Gastroesophageal sphincter (tissue), 4 donors: ENCODE measurements around the gene CFAP97D2. TPM values are rescaled to one million over a fixed set of nuclear protein-coding genes. Genes with fewer than 3 reads are reported as not detected.

Experiments used
- ATAC-seq: fragments of 150-250 bp; one replicate; pipeline ENCODE4 v1.9.1; 2016; ENCODE audit warnings: mild to moderate bottlenecking, moderate library complexity
- H3K27ac ChIP-seq, 4 donors: fragments of 200-600 bp; sonication (generic) in 3 of 4; 1 replicate in 3 of 4; 2 replicates in 1 of 4; pipeline ENCODE4 v1.5.1; 2016 to 2019
- H3K27me3 ChIP-seq: fragments of 200-600 bp; sonication (generic); one replicate; pipeline ENCODE4 v1.5.1; 2019
- H3K36me3 ChIP-seq, 2 donors: fragments of 200-600 bp; sonication (generic); one replicate each; pipeline ENCODE4 v1.5.1; 2019; ENCODE audit warnings: control low read depth in 1 of 2
- H3K4me1 ChIP-seq, 3 donors: fragments of 200-600 bp; sonication (generic); 1 replicate in 2 of 3; 2 replicates in 1 of 3; pipeline ENCODE4 v1.5.1; 2016 to 2019; ENCODE audit warnings: control low read depth in 2 of 3
- H3K4me3 ChIP-seq, 2 donors: fragments of 200-600 bp; sonication (generic); one replicate each; pipeline ENCODE4 v1.5.1; 2019; ENCODE audit warnings: mild to moderate bottlenecking in 1 of 2, moderate library complexity in 1 of 2
- H3K9me3 ChIP-seq, 3 donors: fragments of 200-600 bp; sonication (generic); one replicate each; pipeline ENCODE4 v1.5.1; 2017 to 2019; ENCODE audit warnings: control low read depth in 2 of 3
- CTCF ChIP-seq, 4 experiments: fragments of 200-600 bp in 2 of 4; fragments of 450-650 bp in 2 of 4; sonication (generic) in 1 of 4; IDR thresholded peaks; one replicate each; pipeline ENCODE4 v1.5.1; 2017 to 2019; ENCODE audit warnings: antibody characterized with exemption in 4 of 4, mild to moderate bottlenecking in 2 of 4, moderate library complexity in 2 of 4
- EP300 ChIP-seq: sonication (generic); formaldehyde crosslinking; IDR thresholded peaks from one replicate; pipeline ENCODE4 v1.6.1; 2017; ENCODE audit warnings: antibody characterized with exemption, mild to moderate bottlenecking
- POLR2A ChIP-seq, 2 donors: fragments of 450-650 bp; IDR thresholded peaks; one replicate each; pipeline ENCODE4 v1.6.1; 2017; ENCODE audit warnings: antibody characterized with exemption in 2 of 2, mild to moderate bottlenecking in 2 of 2, moderate library complexity in 1 of 2
- POLR2AphosphoS5 ChIP-seq: sonication (generic); formaldehyde crosslinking; IDR thresholded peaks from one replicate; pipeline ENCODE4 v1.6.1; 2017; ENCODE audit warnings: antibody characterized with exemption
- WGBS, 2 donors: methylation state at CpG; one replicate each; pipeline ENCODE4 v1.1.5; 2018; ENCODE audit warnings: low coverage in 1 of 2; 5-methylcytosine and 5-hydroxymethylcytosine counted together
- total RNA-seq, 4 donors: library from RNA; depleted of rRNA; stranded (reverse); fragments of >200 nt; gene quantifications; one replicate each; pipeline ENCODE4 v1.1.0, GENCODE V29; 2016

CFAP97D2 gene
- total RNA-seq, 4 donors from 2014 or later, result not detected

GRCh38 chr13:114151565-114152284 is 27.3 kb upstream of the CFAP97D2 start:
- no peaks in the 10 kb centered on the region for H3K9me3 ChIP-seq
- no peak overlapping the region for H3K4me3 ChIP-seq
- no peaks in the 10 kb centered on the region for H3K36me3 ChIP-seq
- TF ChIP-seq EP300 (no peak), POLR2AphosphoS5 (no peak), CTCF (IDR thresholded peaks at IDR 0.05) (no peak)
- 84 to 87% methylated on average over 18 to 19 of the region's 28 CpGs for WGBS, 2 donors
- H3K27ac ChIP-seq, result no peak overlapping the region
- no peaks in the 10 kb centered on the region for H3K27me3 ChIP-seq
- H3K4me1 ChIP-seq, result no peaks in the 10 kb centered on the region
- ATAC-seq, result no peak

- no peak overlapping the region for H3K27ac ChIP-seq
- H3K9me3 ChIP-seq, result no peaks in the 10 kb centered on the region
- no peak overlapping the region for H3K4me3 ChIP-seq
- WGBS, 2 donors, result 78 to 93% methylated on average over 5 to 7 of the region's 7 CpGs
- no peaks in the 10 kb centered on the region for H3K27me3 ChIP-seq
- no peak for ATAC-seq
- H3K36me3 ChIP-seq, result no peaks in the 10 kb centered on the region
- no peak for TF ChIP-seq CTCF (IDR thresholded peaks at IDR 0.05)
- no peak for TF ChIP-seq EP300
- no peak for TF ChIP-seq POLR2A (IDR thresholded peaks at IDR 0.05)
- TF ChIP-seq POLR2AphosphoS5, result no peak
- H3K4me1 ChIP-seq, result no peaks in the 10 kb centered on the region
These were observed 26.8 kb upstream of the CFAP97D2 start for GRCh38 chr13:114152285-114152645.

- no peak overlapping the region for H3K4me3 ChIP-seq
- H3K9me3 ChIP-seq, result no peaks in the 10 kb centered on the region
- H3K27me3 ChIP-seq, result no peaks in the 10 kb centered on the region
- ATAC-seq, result no peak
- 40 to 76% methylated on average over 8 to 11 of the region's 20 CpGs for WGBS, 2 donors
- no peaks in the 10 kb centered on the region for H3K36me3 ChIP-seq
- H3K27ac ChIP-seq, result no peak overlapping the region
- no peaks in the 10 kb centered on the region for H3K4me1 ChIP-seq
- TF ChIP-seq EP300, result no peak
- TF ChIP-seq POLR2AphosphoS5, result no peak
- TF ChIP-seq CTCF (IDR thresholded peaks at IDR 0.05), result no peak
- TF ChIP-seq POLR2A (IDR thresholded peaks at IDR 0.05), result no peak
These were observed 26.2 kb upstream of the CFAP97D2 start for GRCh38 chr13:114152831-114153371.

GRCh38 chr13:114153485-114154080 is 25.5 kb upstream of the CFAP97D2 start:
- Histone ChIP-seq H3K9me3 (no peaks in the 10 kb centered on the region), H3K4me3 (no peak overlapping the region), H3K27ac (no peak overlapping the region), H3K4me1 (no peaks in the 10 kb centered on the region), H3K27me3 (no peaks in the 10 kb centered on the region), H3K36me3 (no peaks in the 10 kb centered on the region)
- no peak for TF ChIP-seq EP300
- no peak for TF ChIP-seq POLR2AphosphoS5
- TF ChIP-seq CTCF (IDR thresholded peaks at IDR 0.05), result no peak
- no peak for TF ChIP-seq POLR2A (IDR thresholded peaks at IDR 0.05)
- 88 to 92% methylated on average over 5 to 6 of the region's 6 CpGs for WGBS, 2 donors
- ATAC-seq, result no peak

- Histone ChIP-seq H3K4me1 (no peaks in the 10 kb centered on the region), H3K4me3 (no peak overlapping the region), H3K36me3 (no peaks in the 10 kb centered on the region), H3K9me3 (no peaks in the 10 kb centered on the region), H3K27me3 (no peaks in the 10 kb centered on the region), H3K27ac (no peak overlapping the region)
- ATAC-seq, result no peak
- TF ChIP-seq POLR2AphosphoS5 (no peak), POLR2A (IDR thresholded peaks at IDR 0.05) (no peak), CTCF (IDR thresholded peaks at IDR 0.05) (no peak), EP300 (no peak)
- no CpG with 5 or more reads among the region's 9 CpGs for WGBS, 2 donors
These were observed 24.6 kb upstream of the CFAP97D2 start for GRCh38 chr13:114154476-114154875.
